K562 (cell line): Measurements from ENCODE around the gene MLX. TPM values are rescaled to one million over a fixed set of nuclear protein-coding genes. Genes with fewer than 3 reads are reported as not detected.

Experiments
- ATAC-seq: fragments of 200-7000 bp; cut with Tn5 transposase; 3 replicates; pipeline ENCODE4 v1.9.1; 2020; ENCODE audit warnings: moderate library complexity
- BruUV-seq: library from RNA; stranded (reverse); fragments of 400-500 nt; replicated peaks from 2 replicates; lab custom pipeline; 2021; lab: Mats Ljungman, UMichigan
- CTCF ChIA-PET: fragments of 300-600 bp; formaldehyde crosslinking; extraction: SDS; loops from one replicate; lab custom pipeline; 2021; ENCODE audit warnings: low intra/inter-chr PET ratio; lab: Yijun Ruan, JAX
- POLR2A ChIA-PET: fragments of 300-600, 350-650 bp; sonication (Branson Sonifier 250); formaldehyde crosslinking; extraction: SDS; loops from one replicate; lab custom pipeline; 2021; ENCODE audit warnings: antibody characterized with exemption, inconsistent platforms; lab: Yijun Ruan, JAX
- DNase-seq, 4 experiments: peaks; one replicate each; pipeline versions ENCODE4 v3.0.0 to v3.0.0-alpha.2; 2011 to 2018; ENCODE audit warnings: low spot score in 3 of 4, mixed read lengths in 3 of 4; ENCODE audit errors: extremely low read depth in 1 of 4
- FAIRE-seq: peaks from 2 replicates; lab custom pipeline; 2011; peaks lifted over from hg19 to GRCh38; lab: Jason Lieb, UNC
- H2AFZ ChIP-seq: 2 replicates; pipeline ENCODE4 v1.6.0; 2011; ENCODE audit warnings: low read depth, low read length, control low read depth, inconsistent platforms
- H3K27ac ChIP-seq: fragments of 200-600 bp; 3 replicates; pipeline ENCODE4 v1.8.0; 2011; ENCODE audit warnings: low read depth, mild to moderate bottlenecking, control low read depth, inconsistent platforms, low read length, moderate library complexity, mixed read lengths; ENCODE audit errors: extremely low read depth
- H3K27me3 ChIP-seq, 2 experiments: fragments of 300-600 bp in 1 of 2; 2 replicates in 1 of 2; 3 replicates in 1 of 2; pipeline versions ENCODE4 v1.6.0 to v1.8.0; 2011; ENCODE audit warnings: inconsistent platforms in 2 of 2, low read length in 2 of 2, mild to moderate bottlenecking in 1 of 2, mixed read lengths in 1 of 2, moderate library complexity in 1 of 2; ENCODE audit not compliant: control insufficient read depth in 2 of 2, insufficient read depth in 2 of 2
- H3K36me3 ChIP-seq: fragments of 300-600 bp; 3 replicates; pipeline ENCODE4 v1.8.0; 2011; ENCODE audit warnings: mild to moderate bottlenecking, low read length, inconsistent platforms; ENCODE audit not compliant: control insufficient read depth, insufficient read depth
- H3K4me1 ChIP-seq, 2 experiments: fragments of 200-600 bp in 1 of 2; replicated peaks in 1 of 2; 2 replicates in 1 of 2; 3 replicates in 1 of 2; pipeline versions ENCODE4 v1.5.1 to v1.8.0; 2011; ENCODE audit warnings: inconsistent platforms in 2 of 2, low read length in 2 of 2, mild to moderate bottlenecking in 1 of 2, mixed read lengths in 1 of 2, moderate library complexity in 1 of 2; ENCODE audit not compliant: control insufficient read depth in 2 of 2, insufficient read depth in 2 of 2
- H3K4me2 ChIP-seq: 2 replicates; pipeline ENCODE4 v1.6.1; 2011; ENCODE audit warnings: low read length, control low read depth, inconsistent platforms, mixed read lengths; ENCODE audit not compliant: insufficient read depth
- H3K4me3 ChIP-seq: fragments of 200-600 bp; sonication (generic), shearing (Covaris generic); 2 replicates; pipeline ENCODE4 v1.5.1; 2016; ENCODE audit warnings: control low read depth, inconsistent platforms
- H3K79me2 ChIP-seq: fragments of 200-600 bp; 3 replicates; pipeline ENCODE4 v1.8.0; 2011; ENCODE audit warnings: low read length, inconsistent platforms; ENCODE audit not compliant: control insufficient read depth, insufficient read depth
- H3K9ac ChIP-seq, 2 experiments: 2 replicates each; pipeline versions ENCODE4 v1.6.0 to v1.6.1; 2011; ENCODE audit warnings: low read depth in 2 of 2, low read length in 2 of 2, control low read depth in 1 of 2, inconsistent platforms in 1 of 2, mild to moderate bottlenecking in 1 of 2, mixed read lengths in 1 of 2; ENCODE audit not compliant: insufficient read depth in 1 of 2
- H3K9me1 ChIP-seq: one replicate; pipeline ENCODE4 v1.6.0; 2011; ENCODE audit warnings: inconsistent platforms, mild to moderate bottlenecking, low read length, moderate library complexity; ENCODE audit not compliant: control insufficient read depth, insufficient read depth
- H3K9me3 ChIP-seq: replicated peaks from 2 replicates; pipeline ENCODE4 v1.5.1; 2011; ENCODE audit warnings: low read depth, low read length, inconsistent platforms; ENCODE audit not compliant: control insufficient read depth, insufficient read depth
- H4K20me1 ChIP-seq: replicated peaks from 2 replicates; pipeline ENCODE4 v1.6.1; 2011; ENCODE audit warnings: low read length, inconsistent platforms, mixed read lengths; ENCODE audit not compliant: control insufficient read depth, insufficient read depth
- DPF2 ChIP-seq: fragments of 450-650 bp; IDR thresholded peaks from 2 replicates; pipeline ENCODE4 v1.6.1; 2016
- E2F5 ChIP-seq: sonication (generic); formaldehyde crosslinking; IDR thresholded peaks from 2 replicates; pipeline ENCODE4 v1.8.0; 2022; ENCODE audit warnings: mild to moderate bottlenecking, missing genetic modification reagents
- FOXK1 ChIP-seq: sonication (generic); formaldehyde crosslinking; IDR thresholded peaks from 2 replicates; pipeline ENCODE4 v1.8.0; 2022; ENCODE audit warnings: missing genetic modification reagents, mild to moderate bottlenecking, borderline replicate concordance
- JUND ChIP-seq, 2 experiments: IDR thresholded peaks; 2 replicates in 1 of 2; 3 replicates in 1 of 2; pipeline ENCODE4 v1.6.1; 2011; ENCODE audit warnings: borderline replicate concordance in 2 of 2, low read depth in 2 of 2, low read length in 2 of 2, improper control_type of control experiment in 1 of 2, missing biosample characterization in 1 of 2, missing genetic modification characterization in 1 of 2, missing genetic modification reagents in 1 of 2
- RBFOX2 ChIP-seq: fragments of 200-400 bp; formaldehyde crosslinking; IDR thresholded peaks from 2 replicates; pipeline ENCODE4 v1.6.1; 2017; ENCODE audit warnings: low read depth, mild to moderate bottlenecking, low read length, moderate library complexity
- RBM39 ChIP-seq: fragments of 200-400 bp; formaldehyde crosslinking; optimal IDR thresholded peaks from 2 replicates; pipeline ENCODE3; 2018; ENCODE audit warnings: low read depth, low read length
- SIRT6 ChIP-seq: IDR thresholded peaks from one replicate; pipeline ENCODE4 v1.6.1; 2012; ENCODE audit warnings: low read depth, mild to moderate bottlenecking, control low read depth, inconsistent platforms, low read length, moderate library complexity
- TBL1XR1 ChIP-seq, 2 experiments: IDR thresholded peaks; 2 replicates each; pipeline ENCODE4 v1.6.1; 2012; ENCODE audit warnings: improper control_type of control experiment in 2 of 2, low read length in 2 of 2, mild to moderate bottlenecking in 1 of 2
- ZC3H4 ChIP-seq: sonication (generic); formaldehyde crosslinking; IDR thresholded peaks from 2 replicates; pipeline ENCODE4 v1.9.0; 2021; ENCODE audit warnings: missing genetic modification reagents, borderline replicate concordance
- ZNF24 ChIP-seq: fragments of 450-650 bp; IDR thresholded peaks from 2 replicates; pipeline ENCODE4 v1.6.1; 2016
- ZNF324 ChIP-seq: fragments of 250-450 bp; sonication (Bioruptor Pico); IDR thresholded peaks from 2 replicates; pipeline ENCODE4 v1.4.0; 2020; ENCODE audit warnings: mild to moderate bottlenecking
- ZNF75A ChIP-seq: fragments of 450-650 bp; formaldehyde crosslinking; IDR thresholded peaks from 2 replicates; pipeline ENCODE4 v1.4.0; 2020; ENCODE audit warnings: mild to moderate bottlenecking
- ZNF830 ChIP-seq: fragments of 250-450 bp; sonication (Bioruptor Pico); IDR thresholded peaks from 2 replicates; pipeline ENCODE4 v1.5.0; 2021; ENCODE audit warnings: mild to moderate bottlenecking
- WGBS: fragments of 100-300 bp; shearing (Covaris generic); methylation state at CpG from one replicate; pipeline ENCODE4 v1.1.6; 2016; ENCODE audit warnings: low coverage, mixed read lengths; ENCODE audit not compliant: insufficient coverage; ENCODE audit errors: missing lambda C conversion rate; 5-methylcytosine and 5-hydroxymethylcytosine counted together
- in situ Hi-C: fragments of 300-500 bp; cut with MboI; formaldehyde crosslinking; loops from 4 replicates; pipeline ENCODE4 v1.15.0; 2018; ENCODE audit warnings: inconsistent platforms, mixed read lengths
- intact Hi-C: fragments of 100-400 bp; cut with micrococcal nuclease; formaldehyde crosslinking; loops from 2 replicates; pipeline ENCODE4 v1.14.2; 2022
- polyA plus RNA-seq, 8 experiments: library from polyadenylated mRNA; depleted of rRNA in 4 of 8; stranded (reverse) in 5 of 8; unstranded in 3 of 8; fragments of >200 nt; fragmentation: Nextera tagmentation in 2 of 8; fragmentation: Illumina TruSeq in 1 of 8; extraction: Ambion mirVana in 2 of 8; extraction: Trizol in 1 of 8; gene quantifications; 2 replicates each; pipeline versions ENCODE4 v1.2.1 to v1.2.3, GENCODE V29; 2011 to 2014; ENCODE audit warnings: inconsistent platforms in 1 of 8, missing spikeins in 1 of 8
- total RNA-seq, 7 experiments: library from RNA; depleted of rRNA in 6 of 7; stranded (reverse); fragments of >200 nt in 6 of 7; fragmentation: Illumina TruSeq in 2 of 7; extraction: Trizol in 2 of 7; gene quantifications; 2 replicates each; pipeline versions ENCODE4 v1.2.1 to v1.2.3, GENCODE V29; 2011 to 2021; ENCODE audit warnings: low replicate concordance in 1 of 7
- TF ChIP-seq, protein P1 (sequence below): fragments of 250-450 bp; sonication (Bioruptor Pico); IDR thresholded peaks from 2 replicates; pipeline ENCODE4 v1.5.0; 2021

MLX gene
- total and polyA plus RNA-seq, 9 of the 15 experiments (the other 6 are each of a cell fraction or from before 2014, with no cell fraction given) = 42.9 to 100 (median 58.9) TPM

- ATAC-seq (no peak), FAIRE-seq (no peak), DNase-seq (no peak)
- Histone ChIP-seq H3K4me1 (peaks cover 23 to 32% of the 10 kb centered on the region in 2 experiments; a peak in 4 of 5 replicates), H4K20me1 (no peaks in the 10 kb centered on the region; the same call in 1 of the 2 replicates), H3K4me3 (no peak overlapping the region), H2AFZ (no peak overlapping the region), H3K79me2 (peaks cover 78% of the 10 kb centered on the region), H3K9me3 (no peaks in the 10 kb centered on the region), H3K27ac (no peak overlapping the region), H3K9ac (no peak overlapping the region), H3K9me1 (no peaks in the 10 kb centered on the region), H3K27me3 (no peaks in the 10 kb centered on the region), H3K4me2 (no peak overlapping the region), H3K36me3 (peaks cover 74% of the 10 kb centered on the region)
- intact Hi-C loops = no loop called here
- no TSS peak for BruUV-seq
- ChIA-PET POLR2A (interaction anchor here (1.6 kb wide), 1 partner anchor 11 kb away, joined by 7 read pairs; no protein-coding TSS in a partner anchor), CTCF (interaction anchor here (0.6 kb wide), 1 partner anchor 881 kb away, joined by 3 read pairs; no protein-coding TSS in a partner anchor)
- in situ Hi-C loops = no loop called here
- 67% methylated on average over 3 of the region's 3 CpGs for WGBS
- TF ChIP-seq ZNF75A (CRISPR knock-in tag) (no peak), RBFOX2 (peak; percentile 25; the same call in 1 of the 2 replicates)
These were observed 7.6 kb downstream of the MLX start for GRCh38 chr17:42574463-42574862.

DNA sequence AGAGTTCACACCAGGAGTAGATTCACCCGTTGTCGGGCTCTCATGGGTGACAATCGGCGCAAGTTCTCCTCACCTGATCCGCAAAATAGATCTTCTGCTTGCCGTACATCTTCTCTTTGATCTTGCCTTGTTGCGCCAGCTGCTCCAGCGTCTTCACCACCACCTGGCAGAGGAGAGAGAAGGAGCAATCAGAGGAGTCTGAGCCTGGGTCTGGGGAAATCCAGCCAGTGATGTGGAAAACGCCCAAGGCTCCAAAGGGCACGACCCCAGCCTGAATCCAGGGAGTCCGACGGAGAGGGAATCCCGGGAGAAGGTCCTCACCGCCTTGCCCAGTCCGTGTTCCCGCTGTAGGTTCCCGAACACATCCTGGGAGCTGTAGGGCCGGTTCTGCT lies 10.2 kb downstream of the MLX start:
- BruUV-seq = TSS peak; percentile 63
- peak; percentile 2 for ATAC-seq
- Histone ChIP-seq H4K20me1 (no peaks in the 10 kb centered on the region; the same call in 1 of the 2 replicates), H3K9me1 (no peaks in the 10 kb centered on the region), H3K9ac (peak overlapping the region; percentile 96 to 100)
- TF ChIP-seq ZNF324 = no peak
- TF ChIP-seq RBM39 = peak; percentile 87
- no peak for TF ChIP-seq E2F5 (CRISPR knock-in tag)
- TF ChIP-seq DPF2 = no peak
- 0 out of 2 replicates have a peak, but pooled peaks have one; percentile 35 for TF ChIP-seq ZC3H4 (CRISPR knock-in tag)
- TF ChIP-seq ZNF830 = 0 out of 2 replicates have a peak, but pooled peaks have one; percentile 78
- no peak for TF ChIP-seq FOXK1 (CRISPR knock-in tag)
- TF ChIP-seq ZNF24 = no peak
- TF ChIP-seq JUND (IDR thresholded peaks at IDR 0.05; ENCODE audit: borderline replicate concordance, low read depth, low read length) = no peak
- TF ChIP-seq JUND (tag; IDR thresholded peaks at IDR 0.05; ENCODE audit: borderline replicate concordance, low read depth, low read length) = 0 out of 3 replicates have a peak, but pooled peaks have one; percentile 21
- peak; percentile 12 for TF ChIP-seq SIRT6
- TF ChIP-seq, protein P1, sequence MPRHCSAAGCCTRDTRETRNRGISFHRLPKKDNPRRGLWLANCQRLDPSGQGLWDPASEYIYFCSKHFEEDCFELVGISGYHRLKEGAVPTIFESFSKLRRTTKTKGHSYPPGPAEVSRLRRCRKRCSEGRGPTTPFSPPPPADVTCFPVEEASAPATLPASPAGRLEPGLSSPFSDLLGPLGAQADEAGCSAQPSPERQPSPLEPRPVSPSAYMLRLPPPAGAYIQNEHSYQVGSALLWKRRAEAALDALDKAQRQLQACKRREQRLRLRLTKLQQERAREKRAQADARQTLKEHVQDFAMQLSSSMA (CRISPR knock-in tag) = 0 out of 2 replicates have a peak, but pooled peaks have one; percentile 69
- TF ChIP-seq TBL1XR1 (IDR thresholded peaks at IDR 0.05; ENCODE audit: low read length in 2 of 2) = 0 out of 4 replicates have a peak, but pooled peaks of 1 of the 2 experiments have one; percentile 2
- TF ChIP-seq, all 486 proteins: peak for 7
- H3K36me3 ChIP-seq = peaks cover 71% of the 10 kb centered on the region
- peaks cover 59% of the 10 kb centered on the region for H3K79me2 ChIP-seq
- peaks cover 23 to 34% of the 10 kb centered on the region in 2 experiments for H3K4me1 ChIP-seq
- peak overlapping the region; percentile 85 for H3K27ac ChIP-seq
- intact Hi-C loops = loop anchor here (1.0 to 5.0 kb wide), 2 partner anchors 103 to 185 kb away; partner anchors contain the start of gene RAMP2
- DNase-seq (no peak), FAIRE-seq (peak; percentile 58)
- peak overlapping the region; percentile 86 for H3K4me2 ChIP-seq
- ChIA-PET POLR2A (interaction anchor here (0.6 to 5.7 kb wide), 13 partner anchors 11 to 421 kb away, joined by 3 to 58 read pairs (median 4); partner anchors contain the start of genes MLX and RPL27), CTCF (interaction anchor here (0.6 to 1.2 kb wide), 2 partner anchors 362 to 404 kb away, joined by 3 to 4 read pairs; no protein-coding TSS in a partner anchor)
- in situ Hi-C loops = no loop called here
- H3K4me3 ChIP-seq = peak overlapping the region; percentile 70
- H2AFZ ChIP-seq = peak overlapping the region; percentile 67
- no peaks in the 10 kb centered on the region for H3K9me3 ChIP-seq
- H3K27me3 ChIP-seq = no peaks in the 10 kb centered on the region
- WGBS = 0% methylated on average over 18 of the region's 18 CpGs
